Stimulated activated CD4-positive, alpha-beta T cell treated with anti-CD3 and anti-CD28 coated beads, Interleukin-1b, Interleukin-23, amount 100 ng/mL, for 48 hours (primary cell): ENCODE results near the gene RSPH9.

ENCODE experiments used
- DNase-seq: peaks from one replicate; pipeline ENCODE4 v3.0.0-alpha.2; 2020

RSPH9 gene

GRCh38 chr6:43714311-43715055, 69.6 kb downstream of the RSPH9 start:
- no peak for DNase-seq

GRCh38 chr6:43715056-43715788, 70.4 kb downstream of the RSPH9 start:
- DNase-seq, result no peak

- no peak for DNase-seq
Measured at GRCh38 chr6:43716099-43716498, 71.3 kb downstream of the RSPH9 start.

GRCh38 chr6:43717389-43717788, 72.6 kb downstream of the RSPH9 start:
- DNase-seq, result no peak

GRCh38 chr6:43717822-43718221, 73.0 kb downstream of the RSPH9 start:
- DNase-seq, result no peak

GRCh38 chr6:43718387-43719105, 73.7 kb downstream of the RSPH9 start:
- DNase-seq, result no peak

- no peak for DNase-seq
Measured at GRCh38 chr6:43719511-43719910, 74.7 kb downstream of the RSPH9 start.

GRCh38 chr6:43720999-43721398, 76.2 kb downstream of the RSPH9 start:
- DNase-seq, result no peak
